NCI-H526 (cell line): ENCODE data around the gene PITPNM3.
A peak's percentile ranks its signal among the peaks of the same experiment; 100 is the strongest.

Experiments used
- DNase-seq, 2 experiments: peaks; one replicate each; lab custom pipeline; 2025; lab: John Stamatoyannopoulos, UW

The PITPNM3 gene

GRCh38 chr17:6551869-6552531, 4.4 kb downstream of the PITPNM3 start:
- peak in 1 of 2 experiments; percentile 17 for DNase-seq

- no peak for DNase-seq
These were observed 5.0 kb downstream of the PITPNM3 start for GRCh38 chr17:6551356-6551755.

GRCh38 chr17:6549384-6550036, 6.8 kb downstream of the PITPNM3 start:
- no peak for DNase-seq

- DNase-seq: no peak
These were observed 7.6 kb downstream of the PITPNM3 start for GRCh38 chr17:6548578-6549330.

GRCh38 chr17:6548034-6548433, 8.3 kb downstream of the PITPNM3 start:
- no peak for DNase-seq

- no peak for DNase-seq
These were observed 9.0 kb downstream of the PITPNM3 start for GRCh38 chr17:6547336-6547735.

- no peak for DNase-seq
These were observed 10.2 kb downstream of the PITPNM3 start for GRCh38 chr17:6546069-6546718.

GRCh38 chr17:6545291-6545690, 11.1 kb downstream of the PITPNM3 start:
- DNase-seq: no peak

- DNase-seq: no peak
These were observed 12.4 kb downstream of the PITPNM3 start for GRCh38 chr17:6544011-6544370.

GRCh38 chr17:6543079-6544010, 13.0 kb downstream of the PITPNM3 start:
- no peak for DNase-seq

GRCh38 chr17:6542577-6542976, 13.8 kb downstream of the PITPNM3 start:
- DNase-seq: no peak

- DNase-seq: no peak
These were observed 14.5 kb downstream of the PITPNM3 start for GRCh38 chr17:6541886-6542285.

GRCh38 chr17:6539871-6540270, 16.5 kb downstream of the PITPNM3 start:
- no peak for DNase-seq

- DNase-seq: no peak
These were observed 19.7 kb downstream of the PITPNM3 start for GRCh38 chr17:6536566-6537065.

GRCh38 chr17:6536053-6536452, 20.3 kb downstream of the PITPNM3 start:
- no peak for DNase-seq

GRCh38 chr17:6534846-6535514, 21.4 kb downstream of the PITPNM3 start:
- no peak for DNase-seq

GRCh38 chr17:6532441-6532885, 23.9 kb downstream of the PITPNM3 start:
- no peak for DNase-seq

GRCh38 chr17:6531575-6531974, 24.8 kb downstream of the PITPNM3 start:
- DNase-seq: no peak

- no peak for DNase-seq
These were observed 25.9 kb downstream of the PITPNM3 start for GRCh38 chr17:6530324-6530920.

- DNase-seq: no peak
These were observed 27.8 kb downstream of the PITPNM3 start for GRCh38 chr17:6528557-6528956.
